PC-3 (cell line): ENCODE results near the gene ABRACL.

Experiments
- EZH2phosphoT487 ChIP-seq: fragments of 300-600 bp; sonication (generic); IDR thresholded peaks from 2 replicates; pipeline ENCODE4 v1.6.1; 2018; ENCODE audit warnings: mild to moderate bottlenecking, antibody characterized with exemption, low read length, borderline replicate concordance
- TF ChIP-seq, protein P1 (sequence below): fragments of 300-600 bp; sonication (generic); conservative IDR thresholded peaks from 2 replicates; pipeline ENCODE4 v1.5.1; 2017; ENCODE audit warnings: antibody characterized with exemption, low read depth, mild to moderate bottlenecking, low read length

DNA sequence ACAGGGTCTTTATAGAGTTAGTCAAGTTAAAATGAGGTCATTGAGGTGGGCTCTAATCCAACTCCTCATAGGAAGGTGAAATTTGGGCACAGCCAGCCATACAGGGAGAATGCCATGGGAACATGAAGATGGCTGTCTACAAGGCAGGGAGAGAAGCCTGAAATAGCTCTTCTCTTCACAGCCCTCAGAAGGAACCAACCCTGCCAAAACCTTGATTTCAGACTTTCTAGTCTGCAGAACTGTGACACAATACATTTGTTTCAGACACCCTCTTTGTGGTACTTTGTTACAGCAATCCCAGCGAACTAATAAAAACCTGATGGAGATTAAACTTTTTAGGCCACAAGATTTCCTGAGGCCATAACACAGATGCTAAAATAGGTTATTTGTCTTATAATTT, 63.3 kb downstream of the ABRACL start:
- TF ChIP-seq, protein P1, sequence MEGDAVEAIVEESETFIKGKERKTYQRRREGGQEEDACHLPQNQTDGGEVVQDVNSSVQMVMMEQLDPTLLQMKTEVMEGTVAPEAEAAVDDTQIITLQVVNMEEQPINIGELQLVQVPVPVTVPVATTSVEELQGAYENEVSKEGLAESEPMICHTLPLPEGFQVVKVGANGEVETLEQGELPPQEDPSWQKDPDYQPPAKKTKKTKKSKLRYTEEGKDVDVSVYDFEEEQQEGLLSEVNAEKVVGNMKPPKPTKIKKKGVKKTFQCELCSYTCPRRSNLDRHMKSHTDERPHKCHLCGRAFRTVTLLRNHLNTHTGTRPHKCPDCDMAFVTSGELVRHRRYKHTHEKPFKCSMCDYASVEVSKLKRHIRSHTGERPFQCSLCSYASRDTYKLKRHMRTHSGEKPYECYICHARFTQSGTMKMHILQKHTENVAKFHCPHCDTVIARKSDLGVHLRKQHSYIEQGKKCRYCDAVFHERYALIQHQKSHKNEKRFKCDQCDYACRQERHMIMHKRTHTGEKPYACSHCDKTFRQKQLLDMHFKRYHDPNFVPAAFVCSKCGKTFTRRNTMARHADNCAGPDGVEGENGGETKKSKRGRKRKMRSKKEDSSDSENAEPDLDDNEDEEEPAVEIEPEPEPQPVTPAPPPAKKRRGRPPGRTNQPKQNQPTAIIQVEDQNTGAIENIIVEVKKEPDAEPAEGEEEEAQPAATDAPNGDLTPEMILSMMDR = no peak
- TF ChIP-seq EZH2phosphoT487 = no peak
